Measurements from ENCODE around the gene CTAGE1.

CTAGE1 gene

DNA sequence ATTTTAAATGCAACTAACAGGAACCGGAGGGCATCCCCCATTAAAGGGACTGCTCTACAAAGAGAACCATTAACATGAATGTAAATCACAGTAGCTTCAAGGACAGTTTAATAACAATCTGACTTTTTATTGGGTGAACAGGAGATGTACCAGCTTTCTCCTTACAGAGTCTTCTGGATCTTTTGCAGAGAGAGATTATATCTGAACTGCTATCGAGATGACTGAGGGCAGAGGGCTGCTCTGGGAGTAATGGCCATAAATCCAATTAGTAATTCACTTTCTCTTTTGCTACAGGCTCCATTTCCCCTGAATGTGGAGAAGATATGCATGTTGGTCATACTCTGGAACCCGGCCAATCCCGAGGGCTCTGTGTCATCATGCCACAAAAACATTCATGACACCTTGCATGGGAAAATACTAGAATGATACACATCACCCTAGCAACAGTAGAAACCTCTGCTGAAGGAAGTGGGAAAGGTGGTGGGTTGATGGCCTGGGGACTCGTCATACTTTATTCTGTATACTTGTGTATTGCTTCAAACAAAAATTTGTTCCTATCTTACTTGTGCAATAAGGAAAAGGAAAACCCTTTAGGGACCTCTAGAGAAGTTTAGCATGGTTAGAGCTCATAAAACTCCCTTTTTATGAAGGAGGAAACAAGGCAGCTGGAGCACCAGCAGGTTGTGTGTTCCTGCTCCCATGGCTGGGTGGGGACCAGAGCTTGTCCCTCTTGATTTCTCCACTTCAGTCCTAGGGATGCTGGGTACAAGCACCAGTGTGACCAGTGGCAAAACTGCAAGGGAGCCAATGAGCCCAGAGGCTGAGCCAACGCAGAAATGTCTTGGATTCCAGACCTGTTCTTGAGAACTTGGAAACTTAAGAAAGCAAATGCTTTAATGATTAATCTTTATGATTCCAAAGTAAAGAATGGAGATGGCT is 26.0 kb downstream of the CTAGE1 start:
- peak; percentile 28 to 33 for DNase-seq (ENCODE audit: low read depth in 2 of 2, low spot score in 1 of 2)

DNA sequence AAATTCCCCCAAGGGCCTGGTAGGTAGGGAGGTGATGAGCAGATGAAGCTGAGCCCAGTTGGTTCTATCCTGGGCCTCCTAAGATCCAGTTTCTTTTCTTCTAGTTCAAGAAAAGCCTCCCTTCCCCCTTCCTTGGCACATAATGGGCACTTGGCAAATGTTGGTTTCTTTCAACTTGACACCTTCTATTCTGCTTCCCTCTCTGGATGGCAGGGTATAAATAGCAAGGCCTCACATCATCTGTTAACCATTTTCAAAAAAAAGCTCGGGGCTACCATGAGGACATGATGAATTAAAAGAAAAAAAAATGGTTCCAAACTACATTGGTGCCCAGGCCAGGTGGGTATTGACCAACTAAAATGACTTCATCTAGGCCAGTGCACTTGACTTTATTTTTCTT is 29.9 kb downstream of the CTAGE1 start:
- no peak for DNase-seq (ENCODE audit: low read depth in 2 of 2, low spot score in 1 of 2)

DNA sequence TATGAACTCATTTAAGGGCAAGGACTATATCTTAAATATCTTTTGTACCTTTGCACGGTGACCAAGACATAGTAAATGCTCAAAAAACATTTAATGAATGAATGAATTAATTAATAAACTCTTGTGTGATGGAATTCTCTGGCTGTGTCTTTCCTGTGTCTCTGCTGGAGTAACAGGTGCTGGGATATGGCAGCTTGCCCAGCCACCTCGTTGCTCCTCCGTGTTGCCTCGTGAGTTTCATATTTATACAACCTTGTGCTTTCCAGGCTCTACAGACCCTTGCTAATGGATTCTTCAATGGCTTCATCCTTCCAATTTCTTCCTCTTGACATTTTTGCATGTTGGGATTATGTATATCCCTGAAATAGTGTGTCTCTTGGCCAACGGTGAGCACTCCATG is 30.4 kb downstream of the CTAGE1 start:
- DNase-seq (ENCODE audit: low read depth in 2 of 2, low spot score in 1 of 2), result no peak

DNA sequence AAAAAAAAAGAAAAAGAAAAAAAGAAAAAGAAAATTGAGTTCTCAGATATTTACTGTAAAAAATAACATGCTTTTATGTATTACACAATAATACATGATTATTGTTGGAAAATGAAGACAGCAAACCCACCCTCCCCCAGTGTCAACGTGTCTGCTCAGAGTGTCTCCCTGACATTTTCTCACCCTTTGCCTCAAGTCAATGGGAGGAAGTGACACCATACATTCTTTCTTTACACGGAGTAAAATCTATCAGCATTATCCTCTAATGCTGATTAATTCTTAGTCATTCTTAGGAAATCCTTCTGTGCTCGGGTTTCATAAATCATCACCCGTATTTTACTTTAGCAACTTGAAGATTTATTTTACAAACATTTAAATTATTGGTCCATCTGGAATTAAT is 32.0 kb downstream of the CTAGE1 start:
- no peak for DNase-seq (ENCODE audit: low read depth in 2 of 2, low spot score in 1 of 2)

DNA sequence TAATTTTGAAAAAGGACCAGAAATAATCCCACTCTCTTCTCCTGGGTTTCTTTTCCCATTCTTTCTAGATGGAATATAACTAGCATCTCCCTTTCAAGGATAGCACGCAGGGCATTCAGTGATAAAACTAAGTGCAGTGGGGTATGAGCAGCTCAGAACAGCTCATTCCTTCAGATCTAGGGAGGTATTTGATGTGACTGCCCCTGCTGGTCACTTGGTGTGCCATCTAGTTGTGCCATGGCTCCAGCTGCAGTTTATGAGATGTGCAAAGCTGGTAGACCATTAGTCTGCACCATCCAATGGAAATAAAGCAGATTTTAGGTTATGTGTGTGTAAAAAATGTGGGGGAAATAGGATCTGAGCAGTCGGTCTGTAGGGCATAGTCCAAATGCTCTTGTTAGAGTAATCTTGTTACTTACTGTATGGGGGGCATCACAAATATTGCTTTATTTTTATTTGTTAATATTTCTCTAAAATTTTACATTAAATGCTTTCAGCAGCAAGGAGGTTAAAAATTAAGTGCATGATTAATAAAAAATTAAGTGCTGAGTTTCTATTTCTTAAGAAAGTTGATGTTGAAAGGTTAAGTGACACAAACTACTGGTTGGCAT is 38.9 kb downstream of the CTAGE1 start:
- no peak for DNase-seq (ENCODE audit: low read depth in 2 of 2, low spot score in 1 of 2)

DNA sequence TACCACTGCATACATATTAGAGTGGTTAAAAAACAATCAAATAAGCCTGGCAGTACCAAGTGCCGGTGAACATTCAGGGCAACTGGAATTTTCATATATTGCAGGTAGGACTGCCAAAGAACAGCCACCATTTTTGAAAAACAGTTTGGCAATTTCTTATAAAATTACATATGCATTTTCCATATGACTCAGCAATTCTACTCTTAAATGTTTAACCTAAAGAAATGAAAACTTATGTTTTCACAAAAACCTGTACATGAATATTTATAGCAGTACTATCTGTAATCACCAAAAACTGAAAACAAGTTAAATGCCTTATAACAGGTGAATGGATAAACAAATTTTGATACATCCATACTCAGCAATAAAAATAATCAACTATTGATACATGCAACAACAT is 39.9 kb downstream of the CTAGE1 start:
- DNase-seq (ENCODE audit: low read depth in 2 of 2, low spot score in 1 of 2), result no peak

DNA sequence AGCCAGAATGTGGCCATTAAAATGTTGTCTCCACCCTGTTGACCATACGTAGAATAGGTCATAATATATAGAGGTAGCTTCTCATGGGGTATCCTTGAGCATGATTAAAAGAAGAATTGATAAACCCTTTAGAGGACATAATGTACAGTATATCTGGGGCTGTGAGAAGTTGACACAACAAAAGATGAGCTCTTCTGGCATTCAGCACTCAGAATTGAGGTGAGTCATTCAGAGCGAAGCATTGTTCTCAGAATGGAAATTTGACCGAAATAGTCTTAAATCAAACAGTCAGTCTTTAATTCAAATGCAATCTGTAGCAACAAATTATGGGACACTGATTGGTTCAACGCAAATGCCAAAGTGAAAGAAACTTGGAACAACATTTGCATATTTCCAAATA is 47.3 kb downstream of the CTAGE1 start:
- no peak for DNase-seq (ENCODE audit: low read depth in 2 of 2, low spot score in 1 of 2)

DNA sequence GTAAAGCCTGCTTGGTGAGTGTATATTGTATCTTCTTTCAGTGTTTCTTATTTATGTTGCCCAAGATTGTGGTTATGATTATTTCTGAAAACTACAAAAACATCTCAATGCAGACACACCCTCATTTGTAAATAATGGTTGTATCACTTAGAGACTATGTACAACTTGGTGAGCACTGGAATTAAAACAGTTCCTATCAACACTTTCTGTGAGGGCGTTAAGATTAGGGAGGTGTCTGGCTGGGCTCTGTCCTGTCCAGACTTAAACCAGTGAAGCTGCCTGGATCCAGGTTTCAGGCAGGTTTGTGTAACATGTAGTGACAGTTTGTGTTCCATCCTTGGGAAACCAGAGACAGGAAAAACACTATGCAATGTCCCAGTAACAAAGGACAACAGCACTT is 49.7 kb downstream of the CTAGE1 start:
- DNase-seq (ENCODE audit: low read depth in 2 of 2, low spot score in 1 of 2), result no peak

DNA sequence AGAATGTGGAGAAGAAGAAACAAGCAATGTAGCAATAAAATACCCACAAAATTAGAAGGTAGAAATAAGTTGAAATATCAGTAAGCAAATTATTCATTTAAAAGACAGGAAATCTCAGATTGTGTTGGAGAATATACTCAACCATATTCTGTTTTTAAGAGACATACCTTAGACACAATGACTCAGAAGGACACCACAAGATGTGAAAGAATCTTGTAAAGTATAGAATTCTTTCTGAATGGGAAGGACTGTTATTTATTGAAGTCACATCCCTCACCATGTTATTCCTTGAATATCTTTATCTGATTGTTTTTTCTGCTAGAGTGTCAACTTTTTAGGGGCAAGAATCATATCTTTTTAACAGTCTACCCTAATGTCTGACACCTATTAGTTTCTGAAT is 50.4 kb downstream of the CTAGE1 start:
- DNase-seq (ENCODE audit: low read depth in 2 of 2, low spot score in 1 of 2), result no peak

DNA sequence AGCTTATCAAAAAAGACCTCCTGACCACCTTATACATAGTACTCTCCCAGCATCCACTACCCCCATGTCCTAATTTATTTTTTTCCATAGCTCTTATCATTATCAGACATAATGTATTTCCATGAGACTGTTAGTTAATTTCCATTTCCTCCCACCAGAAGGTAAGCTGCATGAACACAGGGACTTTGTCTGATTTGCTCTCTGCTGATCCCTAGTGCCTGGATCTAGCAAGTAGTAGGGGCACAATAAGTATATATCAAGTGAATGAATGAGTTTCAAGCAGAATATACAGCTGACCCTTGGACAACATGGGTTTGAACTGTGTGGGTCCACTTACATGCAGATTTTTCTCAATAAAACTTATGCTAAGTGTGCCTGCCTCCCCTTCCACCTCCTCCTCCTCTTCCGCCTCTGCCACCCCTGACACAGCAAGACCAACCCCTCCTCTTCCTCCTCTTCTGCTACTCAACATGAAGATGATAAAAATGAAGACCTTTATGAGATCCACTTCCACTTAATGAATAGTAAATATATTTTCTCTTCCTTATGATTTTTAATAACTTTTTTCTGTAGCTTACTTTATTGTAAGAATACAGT is 53.8 kb downstream of the CTAGE1 start:
- DNase-seq (ENCODE audit: low read depth in 2 of 2, low spot score in 1 of 2), result no peak

All from stimulated activated CD8-positive, alpha-beta memory T cell treated with anti-CD3 and anti-CD28 coated beads, Interleukin-4, amount 100 ng/mL, for 1 hour (primary cell).